HG03439 (cell line): ENCODE measurements around the gene HERC2.

Source experiments
- ATAC-seq: cut with Tn5 transposase; IDR thresholded peaks from one replicate; pipeline ENCODE4 v1.9.1; 2021; ENCODE audit warnings: mild to moderate bottlenecking, moderate library complexity; ENCODE audit not compliant: unreplicated experiment

Gene HERC2

GRCh38 chr15:28116521-28117431, 205.2 kb downstream of the HERC2 start:
- no peak for ATAC-seq

DNA sequence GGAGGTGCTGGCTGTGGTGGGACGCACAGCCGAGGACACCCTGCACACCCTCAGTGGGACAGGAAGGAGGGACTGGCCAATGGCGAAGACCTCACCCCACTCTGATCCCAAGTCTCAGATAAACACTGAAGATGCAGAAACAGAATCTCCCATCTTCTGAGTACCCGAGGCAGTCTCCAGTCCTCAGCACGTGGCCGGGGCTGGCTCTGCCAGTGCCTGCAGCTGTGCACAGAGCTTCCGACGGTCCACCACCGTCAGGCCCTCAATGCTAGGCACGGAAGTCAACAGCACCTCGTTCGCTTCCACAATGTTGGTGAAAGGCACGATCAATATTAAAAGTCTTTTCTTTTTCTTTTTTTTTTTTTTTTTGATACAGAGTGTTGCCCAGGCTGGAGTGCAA, 206.1 kb downstream of the HERC2 start:
- no peak for ATAC-seq

GRCh38 chr15:28114721-28115622, 207.0 kb downstream of the HERC2 start:
- ATAC-seq, result no peak

DNA sequence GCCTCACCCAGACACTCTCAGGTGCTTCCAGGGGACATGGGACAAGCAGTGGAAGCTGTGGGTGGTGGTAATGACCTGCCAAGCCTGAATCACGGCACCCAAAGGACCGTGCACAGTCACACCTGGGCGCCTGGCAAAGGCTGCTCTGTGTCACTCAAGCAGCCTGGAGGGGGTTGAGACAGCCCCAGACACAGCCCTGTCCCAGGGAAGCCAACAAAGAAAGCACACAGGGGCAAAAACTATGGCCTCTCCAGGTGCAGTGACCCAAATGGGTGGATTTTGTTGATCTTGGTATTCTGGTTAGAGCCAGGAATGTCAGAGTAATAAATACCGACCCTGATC, 207.9 kb downstream of the HERC2 start:
- no peak for ATAC-seq

DNA sequence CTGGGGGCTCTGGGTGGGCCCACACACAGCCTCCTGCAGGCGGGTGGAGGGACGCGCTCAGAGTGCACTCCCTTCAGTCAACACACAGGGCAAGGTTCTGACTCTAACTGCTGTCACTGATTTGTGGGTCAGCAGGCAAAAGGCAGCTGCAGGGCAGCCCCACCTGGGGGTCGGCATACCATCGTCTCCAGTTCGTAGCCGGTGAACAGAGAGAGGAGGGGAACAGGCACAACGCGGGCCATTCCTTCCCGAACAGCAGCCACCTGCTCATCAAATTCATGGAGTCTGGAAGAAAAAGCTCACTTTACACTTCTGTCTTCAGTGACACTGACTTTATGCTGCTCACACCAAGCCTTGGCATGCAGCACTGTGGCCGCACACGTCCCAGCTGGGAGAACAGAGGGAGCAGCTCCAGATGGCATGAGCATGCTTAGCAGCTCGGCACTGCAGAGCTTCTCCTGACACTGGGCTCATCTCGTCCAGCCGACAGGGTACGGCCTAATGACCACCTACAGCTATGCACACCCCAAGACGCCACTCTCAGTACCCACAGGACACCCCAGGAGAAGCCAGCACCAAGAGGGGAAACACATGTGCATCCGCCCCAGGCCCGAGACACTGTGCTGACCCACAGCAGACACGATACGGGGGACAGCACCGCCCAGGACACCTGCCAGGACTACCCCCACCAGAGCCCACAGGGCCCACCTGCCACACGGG, 208.4 kb downstream of the HERC2 start:
- ATAC-seq, result no peak

GRCh38 chr15:28112962-28113361, 209.0 kb downstream of the HERC2 start:
- no peak for ATAC-seq

GRCh38 chr15:28112101-28112760, 209.7 kb downstream of the HERC2 start:
- ATAC-seq, result no peak

DNA sequence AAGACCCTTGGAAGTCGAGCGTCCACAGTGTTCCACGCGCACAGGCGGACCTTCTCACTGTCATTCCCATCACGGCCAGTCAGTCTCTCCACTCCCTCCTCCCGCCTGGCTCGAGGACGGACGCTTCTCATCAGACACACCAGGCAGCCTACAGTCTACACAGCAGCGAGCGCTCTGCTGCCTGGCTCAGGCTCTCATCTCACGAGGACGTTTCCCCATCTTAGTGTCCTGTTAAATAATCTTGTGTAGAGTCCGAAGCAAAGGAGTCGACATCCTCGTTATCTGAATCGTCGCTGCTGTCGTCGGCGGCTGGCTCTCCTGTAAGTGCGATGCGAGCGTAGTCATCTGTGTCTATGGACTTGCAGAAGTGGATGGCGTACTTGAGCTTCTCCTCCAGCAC, 210.4 kb downstream of the HERC2 start:
- no peak for ATAC-seq

- ATAC-seq, result no peak
Observed at GRCh38 chr15:28110481-28110881, 211.5 kb downstream of the HERC2 start.

GRCh38 chr15:28109626-28110455, 212.1 kb downstream of the HERC2 start:
- ATAC-seq, result no peak

DNA sequence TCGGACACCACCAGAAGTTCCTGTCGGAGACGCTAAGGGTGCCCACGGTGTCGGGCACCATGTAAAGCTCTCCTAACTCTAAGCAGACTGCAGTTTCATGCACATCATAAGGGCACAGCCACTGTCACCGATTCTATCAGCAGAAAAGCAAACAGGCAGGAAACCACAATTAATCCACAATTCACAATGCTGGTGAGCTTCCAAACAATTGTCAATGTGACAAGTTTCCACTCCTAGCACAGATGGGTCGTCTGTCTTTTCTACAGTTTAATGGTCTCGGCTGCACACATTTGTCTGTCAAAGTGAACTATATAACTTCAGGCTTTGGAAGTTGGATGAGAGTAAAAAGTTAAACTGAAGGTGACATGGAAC, 214.1 kb downstream of the HERC2 start:
- ATAC-seq, result no peak

GRCh38 chr15:28107111-28107903, 214.7 kb downstream of the HERC2 start:
- ATAC-seq, result no peak

DNA sequence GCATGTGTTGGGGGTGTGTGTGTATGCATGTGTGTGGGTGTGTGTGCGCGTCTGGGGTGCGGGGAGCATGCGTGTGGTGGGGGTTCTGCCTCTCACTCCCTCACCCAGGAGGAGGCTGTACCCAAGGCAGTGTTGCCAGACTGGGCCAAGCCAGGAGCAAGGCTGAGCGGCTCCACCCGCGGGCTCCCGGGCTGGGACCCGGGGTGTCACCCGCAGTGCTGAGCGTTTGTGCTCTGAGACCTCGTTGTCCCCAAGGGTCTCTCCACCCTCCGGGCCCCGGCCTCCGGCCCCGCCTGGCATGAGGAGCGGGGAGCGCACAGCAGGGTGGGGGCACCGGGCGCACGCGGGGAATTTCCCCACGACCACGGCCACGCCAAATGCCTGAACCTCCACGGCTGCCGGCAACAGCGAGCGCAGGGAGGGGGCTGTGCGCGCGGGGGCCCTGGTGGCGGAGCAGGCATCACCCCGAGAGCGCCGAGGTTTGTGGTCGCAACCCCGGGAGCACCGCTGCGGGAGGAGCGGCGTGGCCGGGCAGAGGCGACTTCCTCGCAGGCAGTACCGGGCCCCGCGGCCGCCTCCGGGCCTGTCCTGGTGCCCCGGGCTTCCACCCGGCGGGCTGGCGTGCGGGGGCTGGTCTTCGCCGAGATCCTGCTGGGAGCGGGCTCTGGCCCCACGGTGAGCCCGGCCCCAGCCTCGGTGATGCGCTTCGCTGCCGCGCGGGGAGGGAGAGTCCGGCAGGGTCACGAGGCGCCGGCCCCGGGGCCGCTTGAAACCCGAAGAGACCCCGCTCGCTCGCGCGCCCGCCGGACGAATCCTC, 215.5 kb downstream of the HERC2 start:
- no peak for ATAC-seq

GRCh38 chr15:28105793-28106192, 216.2 kb downstream of the HERC2 start:
- ATAC-seq, result no peak

DNA sequence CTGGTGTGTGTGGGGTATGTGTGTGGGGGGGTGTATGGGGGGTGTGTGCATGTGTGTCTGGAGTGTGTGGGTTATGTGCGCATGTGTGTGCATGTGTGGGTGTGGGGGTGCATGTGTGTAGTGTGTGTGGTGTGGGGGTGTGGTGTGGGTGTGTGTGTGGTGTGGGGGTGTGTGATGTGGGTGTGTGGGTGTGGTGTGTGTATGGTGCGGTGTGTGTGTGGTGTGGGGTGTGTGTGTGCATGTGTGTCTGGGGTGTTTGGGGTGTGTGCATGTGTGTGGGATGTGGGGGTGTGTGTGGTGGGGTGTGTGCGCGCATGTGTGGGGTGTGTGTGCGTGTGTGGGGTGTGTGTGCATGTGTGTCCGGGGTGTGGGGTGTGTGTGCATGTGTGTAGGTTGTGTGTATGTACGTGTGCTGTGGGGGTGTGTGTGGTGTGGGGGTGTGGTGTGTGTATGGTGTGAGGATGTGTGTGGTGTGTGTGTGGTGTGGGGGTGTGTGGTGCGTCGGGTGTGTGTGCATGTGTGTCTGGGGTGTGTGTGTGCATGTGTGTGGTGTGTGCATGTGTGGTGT, 216.7 kb downstream of the HERC2 start:
- no peak for ATAC-seq

GRCh38 chr15:28104326-28104725, 217.7 kb downstream of the HERC2 start:
- no peak for ATAC-seq

DNA sequence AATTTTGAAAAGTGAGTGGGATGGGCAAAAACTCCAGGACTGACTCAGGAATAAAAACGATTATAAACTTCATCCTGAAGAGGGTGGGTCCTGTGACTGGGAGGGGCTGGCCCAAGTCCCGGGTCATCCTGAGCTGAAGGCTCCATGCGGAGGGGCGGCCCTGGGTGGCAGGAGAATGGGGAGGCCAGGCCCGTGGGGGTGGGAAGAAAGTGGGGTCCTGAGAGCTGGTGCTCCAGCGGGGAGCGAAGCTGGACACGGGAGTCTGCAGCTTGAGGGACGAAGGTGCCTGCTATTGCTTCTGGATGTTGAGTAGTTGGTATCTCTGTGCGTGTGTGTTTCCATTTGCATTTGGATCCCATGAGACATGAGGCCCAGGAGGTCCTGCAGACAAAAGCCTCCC, 218.1 kb downstream of the HERC2 start:
- ATAC-seq, result no peak

DNA sequence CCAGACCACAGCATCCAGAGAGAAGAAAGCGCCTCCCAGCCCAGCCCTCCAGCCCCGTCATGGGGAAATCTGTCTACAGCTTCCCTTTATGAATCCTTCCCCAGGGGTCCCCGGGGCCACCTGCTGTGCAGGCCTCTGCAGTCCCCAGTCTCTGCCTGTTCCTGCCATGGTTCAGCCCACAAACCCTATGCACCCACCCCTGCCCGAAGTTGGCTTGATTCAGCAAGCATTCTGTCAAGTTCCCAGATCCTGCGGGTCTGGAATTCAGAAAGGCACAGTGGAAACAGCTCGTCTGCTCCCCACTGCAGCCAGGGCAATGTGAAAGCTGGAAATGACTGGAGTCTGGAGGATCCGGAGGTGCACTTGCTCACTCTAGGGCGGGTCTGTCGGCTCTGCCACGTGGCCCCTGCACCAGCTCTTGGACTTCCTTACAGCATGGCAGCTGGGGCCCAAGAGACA, 220.0 kb downstream of the HERC2 start:
- ATAC-seq, result no peak
